Measurements from ENCODE around the gene FBLIM1.

Gene FBLIM1

GRCh38 chr1:15735304-15736037 is 23.1 kb upstream of the FBLIM1 start:
- H3K4me3 ChIP-seq (ENCODE audit: low read length): no peak overlapping the region
- TF ChIP-seq ZNF274 (IDR thresholded peaks at IDR 0.05; ENCODE audit: low read depth, low read length): no peak

GRCh38 chr1:15736038-15736891 is 22.3 kb upstream of the FBLIM1 start, which contains the start of gene SLC25A34:
SLC25A34 (plus strand) TSS chr1:15736258; CDS start chr1:15736486, 228 bp downstream.
- TF ChIP-seq ZNF274 (IDR thresholded peaks at IDR 0.05; ENCODE audit: low read depth, low read length): no peak
- no peak within 1 kb of the TSS for H3K4me3 ChIP-seq (ENCODE audit: low read length)

- no peak for TF ChIP-seq ZNF274 (IDR thresholded peaks at IDR 0.05; ENCODE audit: low read depth, low read length)
- H3K4me3 ChIP-seq (ENCODE audit: low read length): no peak overlapping the region
Observed at GRCh38 chr1:15736892-15737261, 21.7 kb upstream of the FBLIM1 start.

GRCh38 chr1:15737324-15738319 is 21.0 kb upstream of the FBLIM1 start:
- H3K4me3 ChIP-seq (ENCODE audit: low read length): no peak overlapping the region
- TF ChIP-seq ZNF274 (IDR thresholded peaks at IDR 0.05; ENCODE audit: low read depth, low read length): no peak

- TF ChIP-seq ZNF274 (IDR thresholded peaks at IDR 0.05; ENCODE audit: low read depth, low read length): no peak
- no peak overlapping the region for H3K4me3 ChIP-seq (ENCODE audit: low read length)
Observed at GRCh38 chr1:15738416-15739113, 20.0 kb upstream of the FBLIM1 start.

DNA sequence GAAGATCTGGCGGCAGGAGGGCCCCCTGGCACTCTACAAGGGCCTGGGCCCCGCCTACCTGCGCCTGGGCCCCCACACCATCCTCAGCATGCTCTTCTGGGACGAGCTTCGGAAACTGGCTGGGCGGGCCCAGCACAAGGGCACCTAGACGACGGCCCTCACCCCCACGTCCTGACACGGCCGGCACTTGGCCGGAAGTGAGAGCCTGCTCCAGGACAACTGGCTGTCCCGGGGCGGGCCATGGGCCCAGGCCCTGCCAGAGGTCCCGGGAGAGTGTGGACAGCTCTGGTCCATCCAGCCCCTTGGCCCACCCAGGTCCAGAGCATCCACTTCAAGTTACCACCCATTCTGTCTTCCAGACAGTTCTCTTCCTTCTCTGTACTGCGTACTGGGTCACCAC is 19.3 kb upstream of the FBLIM1 start:
- TF ChIP-seq ZNF274 (IDR thresholded peaks at IDR 0.05; ENCODE audit: low read depth, low read length): no peak

DNA sequence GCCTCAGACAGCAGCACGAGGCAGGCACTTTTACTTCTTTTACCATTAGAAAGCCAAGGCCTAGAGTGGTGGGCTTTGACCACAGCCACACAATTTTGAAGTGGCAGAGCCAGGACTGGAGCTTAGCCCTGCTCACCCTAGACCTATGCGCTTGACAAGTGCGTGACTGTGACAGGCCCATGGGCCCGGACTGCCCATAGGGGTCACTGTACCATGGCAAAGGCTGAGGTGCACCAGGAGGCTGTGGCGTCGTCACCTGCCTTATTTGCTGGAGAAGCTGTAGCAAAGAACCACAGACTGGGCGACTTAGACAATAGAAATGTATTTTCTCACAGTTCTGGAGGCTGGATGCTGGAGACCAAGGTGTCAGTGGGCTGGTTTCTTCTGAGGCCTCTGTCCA is 18.9 kb upstream of the FBLIM1 start:
- no peak for TF ChIP-seq ZNF274 (IDR thresholded peaks at IDR 0.05; ENCODE audit: low read depth, low read length)
- H3K4me3 ChIP-seq (ENCODE audit: low read length): no peak overlapping the region

More for the DNA sequence above, 19.3 kb upstream of the FBLIM1 start:
- no peak overlapping the region for H3K4me3 ChIP-seq (ENCODE audit: low read length)

DNA sequence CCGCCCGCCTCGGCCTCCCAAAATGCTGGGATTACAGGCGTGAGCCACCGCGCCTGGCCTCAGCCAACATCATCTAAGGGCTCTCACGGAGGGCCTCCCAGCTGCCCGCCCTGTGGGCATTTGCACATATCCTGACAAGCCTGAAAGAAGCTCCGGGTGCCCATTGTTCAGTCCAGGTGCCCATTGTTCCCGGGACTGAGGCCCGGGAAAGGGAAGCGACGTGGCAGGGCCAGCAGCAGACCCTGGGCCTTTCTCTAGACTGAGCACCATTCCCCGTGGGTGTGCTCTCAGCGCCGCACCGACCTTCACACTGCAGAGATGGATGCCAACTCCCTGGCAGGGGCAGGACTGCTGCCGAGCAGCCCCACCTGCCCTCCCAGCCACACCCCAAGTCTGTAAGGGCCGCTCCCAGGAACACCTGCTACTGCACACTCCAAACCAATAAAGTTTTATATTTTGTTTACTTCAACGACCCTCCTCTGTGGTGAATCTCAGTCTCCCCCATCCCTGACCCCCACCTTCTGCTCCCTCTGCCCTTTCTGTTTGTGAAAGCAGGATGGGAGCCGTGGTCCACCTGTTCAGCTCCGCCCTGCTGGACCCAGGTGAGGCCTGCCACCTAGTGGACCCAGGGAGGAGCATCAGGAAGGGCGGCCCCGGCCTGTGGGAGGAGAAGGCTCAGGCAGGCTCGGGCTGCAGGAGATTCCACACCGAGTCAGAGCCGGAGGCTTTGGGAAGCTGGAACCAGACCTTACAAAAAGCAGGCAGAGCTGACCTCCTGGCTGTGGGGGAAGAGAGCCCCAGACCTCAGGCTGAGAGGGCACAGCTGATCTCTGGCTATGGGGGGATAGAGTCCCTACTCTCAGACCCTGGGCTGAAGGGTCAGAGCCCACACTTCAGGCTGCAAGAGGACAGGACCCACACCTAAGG is 17.4 kb upstream of the FBLIM1 start:
- no peak for TF ChIP-seq ZNF274 (IDR thresholded peaks at IDR 0.05; ENCODE audit: low read depth, low read length)

DNA sequence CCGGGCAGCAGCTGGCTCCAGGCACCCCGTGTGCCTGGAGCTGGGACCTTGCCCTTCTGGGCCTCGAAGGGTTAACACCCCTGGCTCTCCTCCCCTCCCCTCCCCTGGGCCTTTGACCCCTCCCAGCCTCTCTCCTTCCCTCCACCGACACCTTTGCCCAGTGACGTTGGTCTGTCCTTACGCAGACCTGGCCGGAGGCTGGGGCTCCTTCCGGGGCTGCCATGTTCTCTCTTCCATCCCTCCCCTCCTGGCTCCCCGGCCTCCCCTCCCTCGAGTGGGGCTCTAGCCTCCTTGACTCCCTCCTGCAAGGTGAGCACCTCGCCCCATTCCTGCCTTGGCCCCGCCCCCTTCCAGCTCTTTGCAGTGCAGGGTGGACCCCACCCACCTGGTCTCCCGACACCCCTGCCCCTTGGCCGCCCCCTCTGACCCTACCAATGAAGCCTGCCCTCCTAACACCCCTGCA is 16.2 kb upstream of the FBLIM1 start, which contains the start of gene TMEM82:
Gene TMEM82 (plus strand): TSS at position 161 of the 463 bp plus-strand sequence. CDS start 61 bp downstream, at position 222.
- H3K4me3 ChIP-seq (ENCODE audit: low read length): no peak within 1 kb of the TSS
- no peak for TF ChIP-seq ZNF274 (IDR thresholded peaks at IDR 0.05; ENCODE audit: low read depth, low read length)

More for the DNA sequence above, 17.4 kb upstream of the FBLIM1 start:
- no peak overlapping the region for H3K4me3 ChIP-seq (ENCODE audit: low read length)

DNA sequence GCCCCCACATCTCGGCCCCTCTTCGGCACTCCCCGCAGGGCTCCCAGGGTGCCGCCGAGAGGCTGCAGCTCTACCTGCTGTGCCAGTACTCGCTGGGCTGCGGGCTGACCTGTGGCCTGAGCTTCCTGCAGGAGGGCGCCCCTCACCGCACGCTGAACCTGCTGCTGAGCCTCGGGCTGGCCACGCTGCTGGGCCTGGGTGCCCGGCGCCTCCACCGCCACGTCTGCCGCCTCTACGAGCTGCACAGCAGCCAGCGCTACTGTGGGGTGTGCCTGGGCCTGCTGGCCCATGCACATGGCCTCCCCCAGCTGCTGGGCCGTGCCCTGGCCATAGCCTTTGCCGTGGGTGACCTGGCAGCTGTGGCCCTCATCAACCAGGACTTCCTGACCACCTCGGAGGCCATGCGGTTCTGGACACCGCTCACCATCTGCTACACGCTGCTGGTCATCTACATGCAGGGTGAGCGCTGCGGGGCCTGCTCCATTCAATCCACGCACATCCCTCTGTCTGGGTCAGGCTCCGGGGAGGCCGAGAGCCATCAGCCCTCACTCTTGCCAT is 14.4 kb upstream of the FBLIM1 start:
- no peak for TF ChIP-seq ZNF274 (IDR thresholded peaks at IDR 0.05; ENCODE audit: low read depth, low read length)
- no peak overlapping the region for H3K4me3 ChIP-seq (ENCODE audit: low read length)

GRCh38 chr1:15747378-15747777 is 11.2 kb upstream of the FBLIM1 start:
- H3K4me3 ChIP-seq (ENCODE audit: low read length): no peak overlapping the region
- no peak for TF ChIP-seq ZNF274 (IDR thresholded peaks at IDR 0.05; ENCODE audit: low read depth, low read length)

- H3K4me3 ChIP-seq (ENCODE audit: low read length): no peak overlapping the region
- TF ChIP-seq ZNF274 (IDR thresholded peaks at IDR 0.05; ENCODE audit: low read depth, low read length): no peak
Observed at GRCh38 chr1:15748264-15748663, 10.3 kb upstream of the FBLIM1 start.

Data from GM08714 (cell line).